Measurements from ENCODE around the gene COL25A1.

Gene COL25A1

GRCh38 chr4:108831886-108832285, 470.6 kb downstream of the COL25A1 start:
- in situ Hi-C loops (cut with MboI; ENCODE audit: low sequenced_read_pairs) = no loop called here

GRCh38 chr4:108831291-108831690, 471.2 kb downstream of the COL25A1 start:
- in situ Hi-C loops (cut with MboI; ENCODE audit: low sequenced_read_pairs) = no loop called here

GRCh38 chr4:108830509-108831244, 471.8 kb downstream of the COL25A1 start:
- in situ Hi-C loops (cut with MboI; ENCODE audit: low sequenced_read_pairs) = no loop called here

- in situ Hi-C loops (cut with MboI; ENCODE audit: low sequenced_read_pairs) = no loop called here
These were observed 472.4 kb downstream of the COL25A1 start for GRCh38 chr4:108829966-108830492.

- in situ Hi-C loops (cut with MboI; ENCODE audit: low sequenced_read_pairs) = no loop called here
These were observed 473.8 kb downstream of the COL25A1 start for GRCh38 chr4:108828620-108829019.

- in situ Hi-C loops (cut with MboI; ENCODE audit: low sequenced_read_pairs) = no loop called here
These were observed 476.7 kb downstream of the COL25A1 start for GRCh38 chr4:108825737-108826136.

GRCh38 chr4:108821351-108821930, 481.0 kb downstream of the COL25A1 start:
- in situ Hi-C loops (cut with MboI; ENCODE audit: low sequenced_read_pairs) = no loop called here

GRCh38 chr4:108820492-108821350, 481.7 kb downstream of the COL25A1 start:
- in situ Hi-C loops (cut with MboI; ENCODE audit: low sequenced_read_pairs) = no loop called here

- in situ Hi-C loops (cut with MboI; ENCODE audit: low sequenced_read_pairs) = no loop called here
These were observed 488.1 kb downstream of the COL25A1 start for GRCh38 chr4:108814326-108814725.

- in situ Hi-C loops (cut with MboI; ENCODE audit: low sequenced_read_pairs) = no loop called here
These were observed 489.2 kb downstream of the COL25A1 start for GRCh38 chr4:108813261-108813660.

- in situ Hi-C loops (cut with MboI; ENCODE audit: low sequenced_read_pairs) = no loop called here
These were observed 491.0 kb downstream of the COL25A1 start for GRCh38 chr4:108811486-108811885.

GRCh38 chr4:108810087-108810486, 492.4 kb downstream of the COL25A1 start:
- in situ Hi-C loops (cut with MboI; ENCODE audit: low sequenced_read_pairs) = no loop called here

- in situ Hi-C loops (cut with MboI; ENCODE audit: low sequenced_read_pairs) = no loop called here
These were observed 497.7 kb downstream of the COL25A1 start for GRCh38 chr4:108804648-108805273.

GRCh38 chr4:108799306-108799705, 503.2 kb downstream of the COL25A1 start:
- in situ Hi-C loops (cut with MboI; ENCODE audit: low sequenced_read_pairs) = no loop called here

GRCh38 chr4:108796173-108796572, 506.3 kb downstream of the COL25A1 start:
- in situ Hi-C loops (cut with MboI; ENCODE audit: low sequenced_read_pairs) = no loop called here

GRCh38 chr4:108795733-108796132, 506.7 kb downstream of the COL25A1 start:
- in situ Hi-C loops (cut with MboI; ENCODE audit: low sequenced_read_pairs) = no loop called here

- in situ Hi-C loops (cut with MboI; ENCODE audit: low sequenced_read_pairs) = no loop called here
These were observed 508.3 kb downstream of the COL25A1 start for GRCh38 chr4:108794136-108794535.

GRCh38 chr4:108793415-108793814, 509.0 kb downstream of the COL25A1 start:
- in situ Hi-C loops (cut with MboI; ENCODE audit: low sequenced_read_pairs) = no loop called here

GRCh38 chr4:108788731-108789130, 513.7 kb downstream of the COL25A1 start:
- in situ Hi-C loops (cut with MboI; ENCODE audit: low sequenced_read_pairs) = no loop called here

GRCh38 chr4:108787724-108788123, 514.7 kb downstream of the COL25A1 start:
- in situ Hi-C loops (cut with MboI; ENCODE audit: low sequenced_read_pairs) = no loop called here

- in situ Hi-C loops (cut with MboI; ENCODE audit: low sequenced_read_pairs) = no loop called here
These were observed 515.4 kb downstream of the COL25A1 start for GRCh38 chr4:108787106-108787505.

All from HL-60/S4 (cell line).